ENCODE data around the gene TRPM8.

TRPM8 gene

DNA sequence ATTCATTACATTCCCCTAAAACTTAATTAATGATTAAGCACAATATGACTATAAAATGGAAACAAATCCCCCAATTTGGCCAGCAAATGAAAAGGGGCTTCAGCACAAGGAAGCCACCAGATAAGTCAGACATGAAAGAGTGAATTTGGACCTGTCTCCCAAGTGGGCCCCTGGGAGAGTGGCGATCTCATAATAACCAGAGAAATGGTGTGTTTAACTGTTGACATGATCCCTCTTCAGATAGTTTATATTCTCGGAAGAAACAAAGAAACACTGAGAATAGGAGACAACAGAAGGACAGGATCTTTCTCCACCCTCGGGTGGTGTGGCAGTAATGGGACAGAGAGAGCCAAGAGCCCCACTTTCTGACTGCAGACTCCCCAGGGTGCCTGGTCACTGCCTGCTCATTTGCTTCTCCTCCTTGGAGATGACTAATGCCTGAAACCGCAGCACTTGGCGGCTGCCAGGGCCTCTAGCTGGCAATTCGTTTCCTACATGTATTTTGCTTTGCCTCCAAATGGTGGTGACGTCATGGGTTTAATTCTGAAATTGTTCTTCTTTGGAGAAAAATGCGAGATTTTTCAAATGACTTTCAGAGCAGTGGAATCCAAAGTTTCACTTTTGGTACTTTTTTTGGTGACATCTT, 86.9 kb downstream of the TRPM8 start:
- peak; percentile 34 to 50 for DNase-seq

DNA sequence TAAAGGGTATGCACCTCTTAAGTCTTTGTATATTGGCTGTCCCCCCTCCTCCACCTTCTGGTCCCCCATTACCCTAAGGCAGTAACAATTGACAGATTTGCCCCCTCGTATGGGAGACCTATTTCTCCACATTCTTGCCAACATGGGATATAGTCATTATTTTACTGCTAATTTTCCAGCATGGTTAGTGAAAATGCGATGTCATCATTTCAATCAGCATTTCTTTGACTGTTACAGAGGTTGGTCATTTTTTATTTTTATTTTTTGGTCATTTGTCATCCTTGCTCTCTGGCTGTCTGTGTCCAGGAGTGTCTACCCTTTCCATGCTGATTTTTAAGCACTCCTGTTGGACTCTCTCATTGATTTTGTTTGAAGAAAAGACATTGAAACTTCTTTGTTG, 88.0 kb downstream of the TRPM8 start:
- no peak for DNase-seq

DNA sequence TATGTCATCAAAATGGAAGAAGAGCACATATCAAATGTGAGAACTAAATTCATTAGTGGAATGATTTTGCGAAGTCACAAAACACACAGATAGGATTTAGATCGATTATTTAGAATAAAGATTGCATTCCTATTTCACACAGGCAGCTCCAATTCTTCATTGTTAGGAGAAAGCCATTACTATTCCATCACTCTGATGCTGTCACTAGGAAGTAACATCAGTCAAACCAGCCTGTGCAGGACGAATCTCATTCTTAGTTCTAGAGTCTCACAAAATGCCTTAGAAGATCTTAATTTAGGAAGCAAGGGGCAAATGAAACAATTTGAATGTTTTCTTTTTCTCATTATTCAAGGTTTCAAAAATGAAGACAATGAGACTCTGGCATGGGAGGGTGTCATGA, 89.3 kb downstream of the TRPM8 start:
- no peak for DNase-seq

DNA sequence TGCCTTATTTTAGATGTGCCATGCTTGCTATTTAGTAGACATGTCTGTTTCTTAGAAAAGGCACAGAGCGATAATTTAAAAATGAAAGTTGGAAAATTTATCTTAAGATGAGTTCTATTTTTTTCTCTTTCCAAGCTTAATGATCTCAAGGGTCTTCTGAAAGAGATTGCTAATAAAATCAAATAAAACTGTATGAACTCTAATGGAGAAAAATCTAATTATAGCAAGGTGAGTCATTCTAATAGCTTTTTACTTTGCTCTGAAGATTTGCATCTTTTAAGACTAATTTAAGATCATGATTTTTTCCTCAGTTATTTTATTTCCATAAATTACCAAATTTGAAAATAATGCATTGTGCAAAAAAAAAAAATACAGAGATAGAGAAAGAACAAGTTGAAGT, 97.3 kb downstream of the TRPM8 start:
- DNase-seq = no peak

DNA sequence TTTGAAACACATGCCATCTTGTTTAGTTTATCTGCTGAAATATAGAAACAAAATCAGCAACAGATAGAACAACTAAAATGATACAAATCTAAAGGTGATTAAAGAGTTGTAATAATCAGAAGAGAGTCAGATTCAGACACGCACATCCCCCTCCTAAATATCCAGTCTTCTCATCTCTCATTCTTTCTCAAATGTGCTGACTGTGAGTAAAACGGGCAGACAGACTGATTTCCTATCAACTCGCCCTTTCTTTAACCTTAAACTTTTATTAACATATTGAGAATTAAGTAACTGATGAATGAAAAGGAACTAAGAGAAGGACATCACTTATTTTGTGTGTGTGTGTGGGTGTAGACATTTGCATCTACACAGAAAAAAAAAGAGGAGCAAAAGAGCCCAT, 98.7 kb downstream of the TRPM8 start:
- no peak for DNase-seq

DNA sequence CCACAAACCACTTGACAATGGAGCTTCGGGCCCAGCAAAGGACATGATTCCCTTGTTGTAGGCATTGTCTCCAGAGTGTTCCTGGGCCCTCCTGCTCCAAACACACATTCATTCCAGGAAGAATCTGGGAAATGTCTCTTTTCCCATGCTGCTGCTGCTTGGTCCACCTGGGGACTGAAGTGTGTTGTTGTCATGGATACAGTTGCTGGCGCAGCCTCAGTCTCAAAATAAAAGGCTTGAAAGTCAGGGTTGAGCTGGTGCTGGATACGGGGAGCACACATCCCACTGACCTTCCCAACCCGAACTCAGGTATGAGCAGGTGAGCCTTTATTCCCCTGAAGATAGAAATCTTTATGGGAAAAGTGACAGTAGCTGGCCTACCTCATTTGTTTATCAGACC, 102.7 kb downstream of the TRPM8 start:
- no peak for DNase-seq

DNA sequence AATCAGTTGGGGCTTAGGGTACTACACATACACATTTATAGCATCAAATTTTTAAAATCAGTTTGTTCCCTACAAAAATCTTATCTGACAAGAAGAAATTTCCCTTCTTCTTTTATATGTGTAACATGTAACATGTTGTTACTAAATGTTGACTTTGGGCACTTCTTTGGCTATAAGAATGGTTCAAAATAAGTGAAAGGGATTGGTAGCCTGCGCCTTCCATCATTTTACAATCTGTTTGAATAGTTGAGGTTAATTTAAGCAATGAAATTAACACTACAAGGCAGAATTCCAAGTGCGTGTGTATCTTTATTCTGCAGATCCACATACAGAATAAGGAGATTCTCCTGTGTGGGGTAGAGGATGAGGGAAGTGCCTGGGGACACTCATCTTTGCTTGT, 103.2 kb downstream of the TRPM8 start:
- no peak for DNase-seq

DNA sequence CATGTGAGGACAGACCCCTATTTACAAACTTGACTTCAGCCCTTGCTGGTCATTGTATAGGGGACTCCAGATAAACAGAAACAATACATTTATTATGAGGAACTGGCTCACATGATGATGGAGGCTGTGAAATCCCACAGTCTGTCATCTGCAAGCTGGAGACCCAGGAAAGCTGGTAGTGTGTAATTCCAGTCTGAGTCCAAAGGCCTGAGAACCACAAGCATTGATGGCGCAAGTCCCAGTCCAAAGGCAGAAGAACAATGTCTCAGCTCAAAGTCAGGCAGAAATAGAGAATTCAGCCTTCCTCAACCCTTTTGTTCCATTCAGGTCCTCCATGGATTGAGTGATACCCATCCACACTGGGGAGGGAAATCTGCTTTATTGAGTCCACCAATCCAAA, 105.3 kb downstream of the TRPM8 start:
- DNase-seq = no peak

DNA sequence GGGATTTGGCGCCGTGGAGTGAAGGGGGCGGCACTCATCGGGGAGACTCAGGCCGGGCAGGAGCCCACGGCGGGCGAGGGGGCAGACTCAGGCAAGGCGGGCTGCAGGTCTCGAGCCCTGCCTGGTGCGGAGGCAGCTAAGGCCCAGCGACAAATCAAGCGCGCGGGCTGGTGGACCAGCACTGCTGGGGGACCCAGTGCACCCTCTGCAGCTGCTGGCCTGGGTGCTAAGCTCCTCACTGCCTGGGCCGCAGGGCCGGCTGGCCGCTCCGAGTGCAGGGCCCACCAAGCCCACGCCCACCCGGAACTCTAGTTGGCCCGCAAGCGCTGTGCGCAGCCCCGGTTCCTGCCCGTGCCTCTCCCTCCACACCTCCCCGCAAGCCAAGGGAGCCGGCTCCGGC, 107.1 kb downstream of the TRPM8 start:
- no peak for DNase-seq

DNA sequence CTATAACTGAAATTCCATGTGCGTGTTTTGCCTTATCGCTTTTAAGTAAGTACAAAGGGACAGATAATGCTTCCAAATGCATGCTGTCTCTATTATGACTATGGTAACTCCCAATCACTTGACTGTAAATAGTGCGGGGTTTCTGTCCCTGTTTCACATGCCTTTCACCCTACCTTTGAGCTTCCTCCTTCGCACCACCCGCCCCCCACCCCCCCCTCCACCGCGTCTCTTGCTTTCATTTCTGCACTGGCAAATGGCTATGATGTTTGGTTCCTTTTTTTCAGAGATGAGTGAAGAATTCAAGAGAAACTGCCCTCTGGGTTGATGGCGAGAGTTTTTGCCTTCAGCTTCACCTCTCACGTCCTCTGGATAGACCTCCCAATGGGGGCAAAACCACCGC, 108.3 kb downstream of the TRPM8 start:
- DNase-seq = no peak

DNA sequence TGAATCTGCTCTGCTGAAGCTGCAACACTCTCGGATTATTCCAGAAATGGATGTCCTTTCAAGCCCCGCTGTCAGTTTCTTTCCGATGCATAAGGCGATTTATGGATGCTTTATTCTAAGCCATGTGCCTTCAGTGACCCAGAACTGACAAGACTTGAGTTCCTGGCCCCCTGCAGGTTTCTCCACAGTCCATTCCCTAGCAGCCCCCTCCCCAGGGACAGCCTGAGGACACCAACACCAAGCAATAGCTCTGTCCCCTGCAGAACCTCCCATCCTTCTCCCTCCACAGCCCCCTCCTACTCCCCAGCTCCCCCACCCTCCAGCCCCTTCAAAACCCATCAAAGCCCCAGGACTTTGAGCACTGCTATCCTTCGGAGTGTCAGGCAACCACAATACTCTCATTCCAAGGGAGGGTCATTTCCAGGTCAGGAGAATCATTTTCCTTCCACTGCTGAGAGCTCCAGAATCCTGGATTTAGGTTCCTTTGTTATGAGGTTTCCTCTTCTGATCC, 108.8 kb downstream of the TRPM8 start:
- DNase-seq = no peak

DNA sequence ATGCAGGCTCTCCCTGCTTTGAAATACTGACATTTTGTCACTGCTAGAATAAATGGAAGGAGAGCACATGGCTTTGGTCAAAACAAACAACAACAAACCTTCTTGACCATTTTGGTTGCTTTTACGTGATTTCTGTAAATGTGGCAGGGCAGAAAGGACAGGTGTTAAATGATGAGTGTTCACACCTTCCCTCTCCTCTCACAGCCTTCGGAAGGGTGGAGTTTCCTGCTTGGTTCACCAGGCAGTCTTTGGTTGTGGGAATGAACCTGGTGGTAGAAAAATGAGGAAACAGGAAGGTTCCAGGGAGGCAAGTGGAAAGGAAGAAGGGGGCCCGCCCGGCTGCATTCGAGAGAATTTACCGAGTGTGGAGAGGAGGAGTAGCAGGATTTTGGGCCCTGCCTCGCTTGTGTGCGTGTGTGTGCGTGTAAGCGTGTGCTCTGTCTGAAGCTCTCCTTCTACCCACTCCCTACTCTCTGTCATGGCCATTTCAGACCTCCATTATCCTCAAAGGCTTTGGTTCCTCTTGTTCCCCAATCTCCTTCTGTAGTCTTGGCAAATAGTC, 109.6 kb downstream of the TRPM8 start:
- no peak for DNase-seq

DNA sequence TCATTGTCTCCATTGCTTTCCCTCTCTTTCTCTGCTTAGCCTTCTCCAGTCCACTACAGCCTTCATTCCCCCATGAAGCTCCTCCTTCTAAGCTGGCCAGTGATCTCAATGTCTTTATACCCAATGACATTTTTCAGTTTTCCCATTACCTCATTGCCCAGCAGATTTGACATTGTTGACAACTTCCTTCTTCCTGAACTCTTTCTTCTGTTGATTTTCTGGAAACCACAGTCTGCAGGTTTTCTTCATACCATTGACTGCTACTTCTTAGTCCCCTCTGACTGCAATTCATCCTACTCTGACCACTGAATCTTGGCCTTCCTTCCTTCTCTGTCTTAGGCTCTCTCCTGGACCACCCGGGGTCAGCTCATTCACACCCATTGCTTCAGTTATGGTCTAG, 110.5 kb downstream of the TRPM8 start:
- DNase-seq = no peak

DNA sequence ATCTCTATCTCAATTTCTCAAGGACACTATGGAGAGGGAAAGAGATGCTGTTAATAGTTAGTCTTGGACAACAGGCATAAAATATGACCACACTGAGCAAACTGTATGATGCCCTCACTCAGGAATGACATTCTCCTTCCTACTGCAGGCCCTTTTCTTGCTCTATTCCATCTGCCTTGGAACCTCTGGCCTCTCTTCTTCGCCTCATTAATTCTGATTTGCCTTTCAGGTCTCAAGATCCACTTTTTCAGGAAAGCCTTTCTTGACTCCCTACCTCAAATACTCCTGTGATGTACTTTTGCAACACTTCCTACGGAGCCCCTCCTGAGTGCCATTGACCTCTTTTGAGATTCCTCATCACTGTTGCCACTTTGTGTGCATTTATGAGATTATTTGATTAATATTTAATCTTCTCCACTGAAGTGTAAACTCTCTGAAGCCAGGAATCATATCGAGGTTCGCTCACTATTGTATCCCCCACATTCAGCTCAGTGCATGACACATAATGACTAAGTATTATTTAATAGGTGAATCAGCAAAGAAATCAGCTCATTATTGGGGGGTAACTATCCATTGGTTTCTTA, 112.1 kb downstream of the TRPM8 start:
- no peak for DNase-seq

DNA sequence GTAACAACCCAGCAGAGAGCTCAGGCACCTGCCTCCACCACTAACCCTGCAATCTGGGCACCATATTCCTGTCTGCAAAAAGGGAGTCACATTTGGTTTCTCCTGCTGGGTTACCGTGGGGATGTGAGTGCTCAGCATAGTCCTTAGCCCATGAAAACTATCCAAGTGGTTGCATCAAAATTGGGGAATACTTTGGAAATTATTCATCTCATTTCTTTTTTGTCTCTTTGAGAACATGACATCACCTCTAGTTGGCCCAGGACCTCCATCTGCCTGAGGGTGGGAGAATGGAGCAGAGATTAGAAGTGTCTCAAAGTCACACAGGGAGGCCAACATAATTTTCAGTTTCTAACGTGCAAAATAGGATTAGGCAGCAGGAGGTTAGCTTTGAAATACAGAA, 114.0 kb downstream of the TRPM8 start:
- DNase-seq = no peak

DNA sequence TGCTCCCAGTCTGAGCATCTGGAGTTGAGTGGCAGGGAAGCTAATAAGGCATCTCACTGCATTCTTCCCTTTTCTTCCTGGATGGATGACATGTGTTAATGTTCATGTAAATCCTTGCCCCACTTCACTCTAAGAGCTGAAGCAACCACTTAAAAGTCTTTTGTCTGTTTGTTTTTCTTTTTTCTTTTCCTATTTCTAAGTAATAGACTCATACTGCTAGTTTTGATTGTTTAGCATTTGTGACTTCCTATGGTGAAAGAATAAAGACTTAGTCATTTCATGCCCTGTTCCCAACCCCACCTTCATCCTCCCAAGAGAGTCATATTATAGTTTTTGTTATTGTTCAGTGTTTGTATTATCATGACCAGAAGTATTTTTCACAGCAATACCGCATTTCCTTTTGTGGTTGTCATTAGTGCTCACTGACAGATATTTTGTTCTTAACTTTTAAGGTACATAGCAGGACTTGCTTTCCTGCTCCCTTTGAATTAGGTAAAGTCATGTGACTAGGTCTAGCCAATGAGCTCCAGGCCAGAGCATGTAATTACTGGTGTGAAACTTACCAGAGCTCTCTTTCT, 115.2 kb downstream of the TRPM8 start:
- peak in 1 of 2 experiments; percentile 9 for DNase-seq

DNA sequence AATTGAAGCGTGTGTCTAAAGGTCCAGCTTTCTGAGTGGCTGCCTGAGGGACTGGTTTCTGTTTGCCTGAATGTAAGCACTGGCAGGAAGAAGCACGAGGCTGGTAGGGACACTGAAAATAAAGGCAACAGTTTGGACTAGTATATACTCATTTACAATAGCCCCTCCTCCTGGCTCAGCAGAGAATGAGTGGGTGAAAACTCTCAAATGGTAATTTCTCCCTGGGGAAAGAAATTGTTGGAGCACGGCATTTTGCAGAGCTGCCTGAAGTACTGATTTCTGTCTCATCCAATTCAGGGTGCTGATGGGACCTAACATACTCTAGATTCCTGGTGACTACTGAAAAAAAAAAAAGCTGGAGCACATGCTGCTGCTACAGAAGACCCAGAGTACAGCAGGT, 116.0 kb downstream of the TRPM8 start:
- no peak for DNase-seq

DNA sequence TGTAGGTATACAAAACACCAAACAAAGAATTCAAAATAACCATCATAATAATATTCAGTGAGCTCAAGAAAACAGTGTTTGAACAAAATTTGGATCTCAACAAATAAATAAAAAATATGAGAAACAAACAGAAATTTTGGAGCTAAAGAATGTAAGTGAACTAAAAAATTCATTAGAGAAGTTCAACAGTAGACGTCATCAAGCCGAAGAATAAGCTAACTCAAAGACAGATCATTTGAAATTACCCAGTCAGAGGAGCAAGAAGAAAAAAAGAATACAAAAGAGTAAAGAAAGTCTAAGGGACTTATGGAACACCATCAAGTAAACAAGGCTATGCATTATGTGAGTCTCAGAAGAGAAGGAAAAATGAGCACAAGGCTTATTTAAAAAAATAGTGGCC, 116.7 kb downstream of the TRPM8 start:
- DNase-seq = no peak

DNA sequence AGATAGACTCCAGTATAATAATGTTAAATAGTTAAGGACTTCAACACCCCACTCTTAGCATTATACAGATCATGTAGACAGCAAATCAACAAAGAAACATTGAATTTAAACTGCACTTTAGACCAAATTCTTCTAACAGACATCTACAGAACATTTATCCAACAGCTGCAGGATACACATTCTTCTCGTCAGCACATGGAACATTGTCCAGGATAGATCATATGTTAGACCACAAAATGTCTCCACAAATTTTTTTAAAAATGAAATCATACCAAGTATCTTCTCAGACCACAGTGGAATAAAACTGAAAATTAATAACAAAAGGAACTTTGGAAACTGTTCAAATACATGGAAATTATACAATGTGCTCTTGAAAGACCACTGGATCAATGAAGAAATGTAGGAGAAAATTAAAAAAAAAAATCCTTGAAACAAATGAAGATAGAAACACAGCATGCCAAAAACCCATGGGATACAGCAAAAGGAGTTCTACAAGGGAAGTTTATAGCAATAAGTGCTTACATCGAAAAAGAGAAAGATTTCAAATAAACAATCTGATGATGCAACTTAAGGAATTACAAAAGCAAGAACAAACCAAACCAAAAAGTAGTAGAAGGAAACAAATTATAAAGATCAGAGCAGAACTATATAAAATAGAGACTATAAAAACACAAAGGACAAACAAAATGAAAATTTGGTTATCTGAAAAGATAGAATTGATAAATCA, 121.1 kb downstream of the TRPM8 start:
- no peak for DNase-seq

DNA sequence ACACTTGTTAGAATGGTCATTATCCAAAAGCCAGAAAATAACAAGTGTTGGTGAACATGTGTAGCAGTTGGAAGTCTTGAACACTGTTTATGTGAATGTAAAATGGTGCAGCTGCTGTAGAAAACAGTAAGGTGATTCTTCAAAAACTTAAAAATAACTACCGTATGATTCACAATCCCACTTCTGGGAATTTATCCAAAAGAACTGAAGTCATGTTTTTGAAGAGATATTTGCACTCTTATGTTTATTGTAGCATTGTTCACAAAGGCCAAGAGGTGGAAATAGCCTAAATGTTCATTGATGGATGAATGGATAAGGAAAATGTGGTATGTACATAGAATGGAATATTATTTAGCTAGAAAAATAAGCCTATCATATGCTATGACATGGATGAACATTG, 127.0 kb downstream of the TRPM8 start:
- DNase-seq = no peak

DNA sequence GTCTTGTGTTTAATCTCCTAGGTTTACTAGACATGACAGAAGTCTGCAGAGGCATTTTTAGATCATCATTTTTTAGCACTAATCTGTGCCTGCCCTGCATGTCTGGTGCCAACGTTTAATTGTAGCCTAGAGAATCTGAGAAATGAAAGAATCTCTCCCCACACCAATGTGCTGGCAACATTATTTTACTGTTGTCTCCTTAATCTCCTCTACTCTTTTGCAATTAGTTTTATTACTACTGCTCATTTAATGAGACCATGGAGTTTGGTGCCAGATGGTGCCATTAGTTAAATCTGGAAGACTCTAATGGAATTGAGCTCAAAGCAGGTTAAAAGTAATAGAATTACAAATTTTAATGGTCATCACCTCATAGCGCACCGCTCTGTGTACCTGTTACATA, 129.3 kb downstream of the TRPM8 start:
- no peak for DNase-seq

DNA sequence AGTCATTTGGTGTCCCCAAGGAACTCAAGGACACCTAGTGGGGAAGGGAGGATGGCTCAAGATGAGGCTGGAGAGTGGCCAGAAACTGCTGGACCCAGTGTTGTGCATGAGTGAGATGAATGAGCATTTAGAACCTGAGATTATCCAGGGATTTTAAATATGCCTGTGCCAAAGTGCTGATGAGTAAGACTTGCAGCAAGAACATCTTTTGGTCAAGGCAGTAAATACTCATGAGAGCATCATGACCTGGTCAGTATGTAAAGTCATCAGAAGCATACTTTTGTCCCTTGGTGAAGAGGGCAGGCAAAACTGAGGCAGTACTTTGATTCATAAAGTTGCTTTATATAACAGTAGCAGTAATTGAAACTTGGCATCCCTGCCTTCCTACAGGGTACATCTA, 130.2 kb downstream of the TRPM8 start:
- DNase-seq = no peak

DNA sequence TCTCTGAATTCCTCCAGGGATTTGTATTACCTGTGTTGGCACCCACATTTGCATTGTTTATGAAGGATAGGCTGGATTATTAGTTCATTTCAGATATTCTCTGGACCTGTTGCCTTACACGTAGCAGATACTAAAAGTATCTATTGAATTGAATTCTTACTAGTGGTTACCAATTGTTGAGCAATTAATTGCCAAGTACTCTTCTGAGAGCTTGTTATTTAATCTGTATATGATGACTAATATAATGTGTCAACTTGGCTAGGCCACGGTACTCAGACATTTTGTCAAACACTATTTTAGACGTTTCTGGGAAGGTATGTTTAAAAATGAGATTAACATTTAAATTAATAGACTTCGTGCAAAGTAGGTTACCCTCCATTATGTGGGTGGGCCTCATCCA, 130.9 kb downstream of the TRPM8 start:
- DNase-seq = no peak
